Measurements from ENCODE around the gene RTL10. TPM values are rescaled to one million over a fixed set of nuclear protein-coding genes. Genes with fewer than 3 reads are reported as not detected.

Gene RTL10
- total RNA-seq, 4 donors from 2014 or later = 2.5 to 26.1 (median 22.8) TPM

GRCh38 chr22:19879643-19879991 lies 24.9 kb upstream of the RTL10 start:
- Histone ChIP-seq H3K4me1 (peaks cover 0 to 11% (median 0%) of the 10 kb centered on the region in 4 donors), H3K36me3 (peaks cover 0 to 5% (median 0%) of the 10 kb centered on the region in 3 donors), H3K27ac (no peak overlapping the region), H3K4me3 (no peak overlapping the region), H3K27me3 (no peaks in the 10 kb centered on the region), H3K9me3 (no peaks in the 10 kb centered on the region)
- TF ChIP-seq CTCF (IDR thresholded peaks at IDR 0.05) = no peak
- TF ChIP-seq POLR2A (IDR thresholded peaks at IDR 0.05) = no peak
- peak in 1 of 3 donors; percentile 37 for DNase-seq

GRCh38 chr22:19879246-19879570 lies 24.5 kb upstream of the RTL10 start:
- H3K27ac ChIP-seq = no peak overlapping the region
- no peaks in the 10 kb centered on the region for H3K9me3 ChIP-seq
- H3K4me3 ChIP-seq = no peak overlapping the region
- no peak for TF ChIP-seq POLR2A (IDR thresholded peaks at IDR 0.05)
- TF ChIP-seq CTCF (IDR thresholded peaks at IDR 0.05) = no peak
- H3K27me3 ChIP-seq = no peaks in the 10 kb centered on the region
- peaks cover 0 to 12% (median 0%) of the 10 kb centered on the region in 4 donors for H3K4me1 ChIP-seq
- H3K36me3 ChIP-seq = peaks cover 0 to 5% (median 0%) of the 10 kb centered on the region in 3 donors
- DNase-seq = peak in 1 of 3 donors; percentile 25

GRCh38 chr22:19878461-19879245 lies 24.0 kb upstream of the RTL10 start:
- no peak for TF ChIP-seq POLR2A (IDR thresholded peaks at IDR 0.05)
- no peak for TF ChIP-seq CTCF (IDR thresholded peaks at IDR 0.05)
- Histone ChIP-seq H3K9me3 (no peaks in the 10 kb centered on the region), H3K36me3 (peaks cover 0 to 5% (median 0%) of the 10 kb centered on the region in 3 donors), H3K4me1 (peaks cover 0 to 18% (median 0%) of the 10 kb centered on the region in 4 donors), H3K4me3 (no peak overlapping the region), H3K27me3 (no peaks in the 10 kb centered on the region), H3K27ac (no peak overlapping the region)
- DNase-seq = peak in 1 of 3 donors; percentile 40

GRCh38 chr22:19877626-19878339 lies 23.1 kb upstream of the RTL10 start:
- peak in 1 of 3 donors; percentile 37 for DNase-seq
- H3K36me3 ChIP-seq = peaks cover 0 to 5% (median 0%) of the 10 kb centered on the region in 3 donors

More at GRCh38 chr22:19877626-19878339, 23.1 kb upstream of the RTL10 start:
- no peaks in the 10 kb centered on the region for H3K9me3 ChIP-seq
- H3K27ac ChIP-seq = no peak overlapping the region
- TF ChIP-seq CTCF (IDR thresholded peaks at IDR 0.05) = no peak
- TF ChIP-seq POLR2A (IDR thresholded peaks at IDR 0.05) = no peak
- H3K4me3 ChIP-seq = no peak overlapping the region
- H3K27me3 ChIP-seq = no peaks in the 10 kb centered on the region
- H3K4me1 ChIP-seq = peaks cover 0 to 20% (median 0%) of the 10 kb centered on the region in 4 donors
